GM12878 (cell line): Measurements from ENCODE around the gene KRT79. TPM values are rescaled to one million over a fixed set of nuclear protein-coding genes. Genes with fewer than 3 reads are reported as not detected.

Experiments used
- ATAC-seq: fragments of 200-7000 bp; cut with Tn5 transposase; 3 replicates; pipeline ENCODE4 v1.9.1; 2020; ENCODE audit warnings: mild to moderate bottlenecking, moderate library complexity
- BruUV-seq: library from RNA; stranded (reverse); fragments of 400-500 nt; replicated peaks from 2 replicates; lab custom pipeline; 2021; lab: Mats Ljungman, UMichigan
- CTCF ChIA-PET: fragments of 300-600 bp; sonication (Branson Sonifier 250); formaldehyde crosslinking; extraction: SDS; loops from one replicate; lab custom pipeline; 2021; ENCODE audit warnings: inconsistent platforms; lab: Yijun Ruan, JAX
- POLR2A ChIA-PET: fragments of 350-600 bp; formaldehyde crosslinking; extraction: SDS; loops from one replicate; lab custom pipeline; 2021; ENCODE audit warnings: inconsistent platforms; lab: Charles Lee
- RAD21 ChIA-PET: fragments of 300-600 bp; sonication (Branson Sonifier 250); formaldehyde crosslinking; loops from one replicate; lab custom pipeline; 2023; ENCODE audit warnings: antibody characterized with exemption; ENCODE audit not compliant: unreplicated experiment; lab: Charles Lee
- SMC1A ChIA-PET: fragments of 300-600 bp; sonication (Branson Sonifier 250); formaldehyde crosslinking; loops from one replicate; lab custom pipeline; 2023; ENCODE audit not compliant: unreplicated experiment, uncharacterized antibody; lab: Charles Lee
- DNase-seq: peaks from one replicate; pipeline ENCODE4 v3.0.0-alpha.2; 2011; ENCODE audit warnings: low read depth, low spot score
- FAIRE-seq: peaks from 3 replicates; lab custom pipeline; 2011; peaks lifted over from hg19 to GRCh38; lab: Jason Lieb, UNC
- H2AFZ ChIP-seq: 2 replicates; pipeline ENCODE4 v1.6.0; 2011; ENCODE audit warnings: low read depth, low read length, control low read depth; ENCODE audit not compliant: control insufficient read depth
- H3K27ac ChIP-seq: 2 replicates; pipeline ENCODE4 v1.5.1; 2011; ENCODE audit warnings: control low read depth; ENCODE audit not compliant: control insufficient read depth, insufficient read depth
- H3K27me3 ChIP-seq, 2 experiments: replicated peaks in 1 of 2; 2 replicates each; pipeline versions ENCODE4 v1.6.0 to v1.6.1; 2011; ENCODE audit warnings: low read length in 1 of 2; ENCODE audit not compliant: control insufficient read depth in 2 of 2, insufficient read depth in 2 of 2
- H3K36me3 ChIP-seq, 2 experiments: 2 replicates each; pipeline ENCODE4 v1.5.1; 2011; ENCODE audit warnings: low read length in 1 of 2; ENCODE audit not compliant: control insufficient read depth in 2 of 2, insufficient read depth in 2 of 2
- H3K4me1 ChIP-seq: 2 replicates; pipeline ENCODE4 v1.6.1; 2011; ENCODE audit warnings: mild to moderate bottlenecking, low read length, moderate library complexity, mixed read lengths; ENCODE audit not compliant: control insufficient read depth, insufficient read depth
- H3K4me2 ChIP-seq: 2 replicates; pipeline ENCODE4 v1.6.0; 2011; ENCODE audit warnings: control low read depth; ENCODE audit not compliant: control insufficient read depth, insufficient read depth
- H3K4me3 ChIP-seq: fragments of 200-600 bp; sonication (generic); 2 replicates; pipeline ENCODE4 v1.5.1; 2016
- H3K79me2 ChIP-seq: 2 replicates; pipeline ENCODE4 v1.6.0; 2011; ENCODE audit warnings: low read length; ENCODE audit not compliant: control insufficient read depth, insufficient read depth
- H3K9ac ChIP-seq: 2 replicates; pipeline ENCODE4 v1.8.0; 2011; ENCODE audit warnings: low read length, control low read depth, mixed read lengths; ENCODE audit not compliant: control insufficient read depth, insufficient read depth
- H3K9me3 ChIP-seq: replicated peaks from 3 replicates; pipeline ENCODE4 v1.5.1; 2011; ENCODE audit warnings: mild to moderate bottlenecking, low read length; ENCODE audit not compliant: control insufficient read depth, insufficient read depth
- H4K20me1 ChIP-seq: 2 replicates; pipeline ENCODE4 v1.6.0; 2011; ENCODE audit not compliant: control insufficient read depth, insufficient read depth
- CREM ChIP-seq: IDR thresholded peaks from 2 replicates; pipeline ENCODE4 v1.6.1; 2014; ENCODE audit warnings: antibody characterized with exemption, low read depth
- EP300 ChIP-seq, 2 experiments: fragments of 150-350 bp in 1 of 2; IDR thresholded peaks; 2 replicates each; pipeline ENCODE4 v1.6.1; 2011 to 2012; ENCODE audit warnings: low read depth in 2 of 2, low read length in 2 of 2, borderline replicate concordance in 1 of 2, improper control_type of control experiment in 1 of 2, inconsistent platforms in 1 of 2; ENCODE audit not compliant: control insufficient read depth in 1 of 2
- HCFC1 ChIP-seq: fragments of 150-350 bp; IDR thresholded peaks from 2 replicates; pipeline ENCODE4 v1.6.1; 2014; ENCODE audit warnings: low read length
- NBN ChIP-seq: fragments of 450-650 bp; IDR thresholded peaks from 2 replicates; pipeline ENCODE4 v1.6.1; 2016
- NR2F1 ChIP-seq: fragments of 450-650 bp; conservative IDR thresholded peaks from 2 replicates; pipeline ENCODE4 v1.6.1; 2017; ENCODE audit warnings: mild to moderate bottlenecking
- RBBP5 ChIP-seq: fragments of 200-600 bp; sonication (generic); conservative IDR thresholded peaks from 2 replicates; pipeline ENCODE4 v1.6.1; 2016
- RCOR1 ChIP-seq: conservative IDR thresholded peaks from 2 replicates; pipeline ENCODE4 v1.6.1; 2012; ENCODE audit warnings: low read depth, low read length, improper control_type of control experiment
- ZNF274 ChIP-seq: IDR thresholded peaks from one replicate; pipeline ENCODE4 v1.8.0; 2011; ENCODE audit not compliant: insufficient read length, insufficient read depth
- WGBS: methylation state at CpG from one replicate; pipeline ENCODE4 v1.1.6; 2016; ENCODE audit warnings: low lambda C conversion rate; ENCODE audit not compliant: insufficient replicate concordance, insufficient coverage; ENCODE audit errors: missing lambda C conversion rate; 5-methylcytosine and 5-hydroxymethylcytosine counted together
- in situ Hi-C: fragments of 300-500 bp; cut with MboI; formaldehyde crosslinking; loops from 9 replicates; pipeline ENCODE4 v1.14.3; 2018; ENCODE audit warnings: mixed read lengths
- intact Hi-C: fragments of 100-400 bp; cut with micrococcal nuclease; formaldehyde crosslinking; loops from one replicate; pipeline ENCODE4 v1.14.2; 2022; ENCODE audit not compliant: unreplicated experiment
- polyA plus RNA-seq, 11 experiments: library from polyadenylated mRNA; depleted of rRNA in 4 of 11; unstranded in 6 of 11; stranded (reverse) in 5 of 11; fragments of >200 nt; fragmentation: Nextera tagmentation in 4 of 11; fragmentation: Illumina TruSeq in 1 of 11; extraction: Ambion mirVana in 4 of 11; extraction: Trizol in 1 of 11; gene quantifications; 1 replicate in 1 of 11; 2 replicates in 10 of 11; pipeline versions ENCODE4 v1.2.1 to v1.2.3, GENCODE V29; 2011 to 2016; ENCODE audit warnings: inconsistent platforms in 2 of 11, missing spikeins in 2 of 11, low read depth in 1 of 11
- total RNA-seq, 4 experiments: library from RNA; depleted of rRNA in 3 of 4; stranded (reverse); fragments of >200 nt in 3 of 4; fragmentation: Illumina TruSeq in 1 of 4; extraction: Trizol in 1 of 4; gene quantifications; 2 replicates each; pipeline versions ENCODE4 v1.2.1 to v1.2.3, GENCODE V29; 2013 to 2021
- TF ChIP-seq, protein P1 (sequence below): fragments of 450-650 bp; IDR thresholded peaks from 2 replicates; pipeline ENCODE4 v1.6.1; 2017; ENCODE audit warnings: mild to moderate bottlenecking, moderate library complexity
- TF ChIP-seq, protein P2 (sequence below): IDR thresholded peaks from 2 replicates; pipeline ENCODE4 v1.6.1; 2011; ENCODE audit warnings: low read depth, mild to moderate bottlenecking, low read length, moderate library complexity, borderline replicate concordance; ENCODE audit errors: extremely low read depth

KRT79 gene
- total and polyA plus RNA-seq, 10 of the 15 experiments (the other 5 are each of a cell fraction or from before 2014, with no cell fraction given), result 0.03 to 0.09 (median 0.07) TPM; not detected in 7

DNA sequence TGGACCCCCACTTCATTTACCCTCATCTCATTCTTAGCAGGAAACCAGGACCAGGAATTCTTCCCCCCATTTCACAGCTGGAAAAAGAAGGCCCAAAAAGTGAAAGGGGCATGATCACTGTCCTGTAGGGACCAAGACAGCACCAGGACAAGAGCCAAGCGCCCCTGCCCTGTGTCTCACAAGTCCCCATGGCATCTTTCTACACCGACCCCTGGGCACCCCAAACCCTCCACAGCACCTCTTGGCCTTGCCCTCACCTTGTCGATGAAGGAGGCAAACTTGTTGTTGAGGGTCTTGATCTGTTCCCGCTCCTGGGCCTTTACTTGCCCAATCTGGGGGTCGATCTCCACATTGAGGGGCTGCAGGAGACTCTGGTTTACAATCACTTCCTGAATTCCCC, 57.7 kb downstream of the KRT79 start:
- no peaks in the 10 kb centered on the region for H3K36me3 ChIP-seq
- 5% methylated on average over 5 of the region's 5 CpGs for WGBS
- no peak overlapping the region for H2AFZ ChIP-seq
- no peak overlapping the region for H3K27ac ChIP-seq
- H4K20me1 ChIP-seq, result no peaks in the 10 kb centered on the region
- TF ChIP-seq NBN, result no peak
- TF ChIP-seq NR2F1, result no peak
- TF ChIP-seq, all 136 proteins: peak for 0
- H3K4me2 ChIP-seq, result no peak overlapping the region
- SMC1A ChIA-PET, result no interaction called here
- in situ Hi-C loops (no loop called here), intact Hi-C loops (no loop called here)
- no peak overlapping the region for H3K4me3 ChIP-seq
- no TSS peak for BruUV-seq
- H3K79me2 ChIP-seq, result no peaks in the 10 kb centered on the region
- CTCF ChIA-PET, result interaction anchor here (0.6 to 1.3 kb wide), 3 partner anchors 12 to 104 kb away, joined by 3 read pairs; no protein-coding TSS in a partner anchor
- FAIRE-seq (no peak), ATAC-seq (no peak), DNase-seq (no peak)
- H3K27me3 ChIP-seq, result peaks cover 1 to 3% of the 10 kb centered on the region in 2 experiments; a peak in 3 of 4 replicates
- POLR2A ChIA-PET, result no interaction called here
- H3K9me3 ChIP-seq, result no peaks in the 10 kb centered on the region
- no peak overlapping the region for H3K9ac ChIP-seq
- no peaks in the 10 kb centered on the region for H3K4me1 ChIP-seq
- RAD21 ChIA-PET, result no interaction called here

DNA sequence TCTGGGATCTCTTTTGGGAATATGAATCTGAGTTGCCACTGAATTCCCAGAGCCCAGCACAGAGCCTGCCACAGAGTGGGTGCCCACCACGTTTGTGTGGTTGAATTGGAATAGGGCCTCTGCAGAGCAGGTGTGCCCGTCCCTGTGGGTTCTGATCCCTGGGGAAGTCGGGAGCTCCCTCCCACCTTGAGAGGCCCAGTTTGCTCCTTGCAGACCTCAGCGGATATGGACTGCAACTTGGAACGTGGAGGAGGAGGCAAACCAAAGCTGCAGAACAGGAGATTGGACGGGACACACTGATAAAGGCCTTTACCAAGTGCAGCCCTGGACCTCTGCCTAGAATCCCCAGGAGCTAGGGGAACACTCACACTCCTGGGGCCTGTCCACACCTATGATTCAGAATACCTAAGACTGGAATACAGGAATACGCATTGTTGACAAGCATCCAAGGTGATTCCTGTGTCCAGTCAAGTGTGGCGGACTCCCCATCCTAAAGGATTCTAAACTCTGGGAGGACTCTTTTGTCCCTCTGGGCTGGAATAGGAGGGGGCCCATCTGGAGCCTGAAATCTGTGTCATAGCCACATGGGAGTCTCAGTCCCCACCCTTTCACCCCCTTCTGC, 59.4 kb downstream of the KRT79 start:
- no peak overlapping the region for H3K27ac ChIP-seq

More for the DNA sequence above, 59.4 kb downstream of the KRT79 start:
- DNase-seq, result no peak
- no peak overlapping the region for H2AFZ ChIP-seq
- no peaks in the 10 kb centered on the region for H3K36me3 ChIP-seq
- POLR2A ChIA-PET, result no interaction called here
- H4K20me1 ChIP-seq, result no peaks in the 10 kb centered on the region
- no peaks in the 10 kb centered on the region for H3K9me3 ChIP-seq
- H3K9ac ChIP-seq, result no peak overlapping the region
- no peaks in the 10 kb centered on the region for H3K4me1 ChIP-seq
- in situ Hi-C loops (no loop called here), intact Hi-C loops (no loop called here)
- 5% methylated on average over 8 of the region's 8 CpGs for WGBS
- SMC1A ChIA-PET, result no interaction called here
- H3K4me3 ChIP-seq, result no peak overlapping the region
- CTCF ChIA-PET, result no interaction called here
- TF ChIP-seq, protein P1, sequence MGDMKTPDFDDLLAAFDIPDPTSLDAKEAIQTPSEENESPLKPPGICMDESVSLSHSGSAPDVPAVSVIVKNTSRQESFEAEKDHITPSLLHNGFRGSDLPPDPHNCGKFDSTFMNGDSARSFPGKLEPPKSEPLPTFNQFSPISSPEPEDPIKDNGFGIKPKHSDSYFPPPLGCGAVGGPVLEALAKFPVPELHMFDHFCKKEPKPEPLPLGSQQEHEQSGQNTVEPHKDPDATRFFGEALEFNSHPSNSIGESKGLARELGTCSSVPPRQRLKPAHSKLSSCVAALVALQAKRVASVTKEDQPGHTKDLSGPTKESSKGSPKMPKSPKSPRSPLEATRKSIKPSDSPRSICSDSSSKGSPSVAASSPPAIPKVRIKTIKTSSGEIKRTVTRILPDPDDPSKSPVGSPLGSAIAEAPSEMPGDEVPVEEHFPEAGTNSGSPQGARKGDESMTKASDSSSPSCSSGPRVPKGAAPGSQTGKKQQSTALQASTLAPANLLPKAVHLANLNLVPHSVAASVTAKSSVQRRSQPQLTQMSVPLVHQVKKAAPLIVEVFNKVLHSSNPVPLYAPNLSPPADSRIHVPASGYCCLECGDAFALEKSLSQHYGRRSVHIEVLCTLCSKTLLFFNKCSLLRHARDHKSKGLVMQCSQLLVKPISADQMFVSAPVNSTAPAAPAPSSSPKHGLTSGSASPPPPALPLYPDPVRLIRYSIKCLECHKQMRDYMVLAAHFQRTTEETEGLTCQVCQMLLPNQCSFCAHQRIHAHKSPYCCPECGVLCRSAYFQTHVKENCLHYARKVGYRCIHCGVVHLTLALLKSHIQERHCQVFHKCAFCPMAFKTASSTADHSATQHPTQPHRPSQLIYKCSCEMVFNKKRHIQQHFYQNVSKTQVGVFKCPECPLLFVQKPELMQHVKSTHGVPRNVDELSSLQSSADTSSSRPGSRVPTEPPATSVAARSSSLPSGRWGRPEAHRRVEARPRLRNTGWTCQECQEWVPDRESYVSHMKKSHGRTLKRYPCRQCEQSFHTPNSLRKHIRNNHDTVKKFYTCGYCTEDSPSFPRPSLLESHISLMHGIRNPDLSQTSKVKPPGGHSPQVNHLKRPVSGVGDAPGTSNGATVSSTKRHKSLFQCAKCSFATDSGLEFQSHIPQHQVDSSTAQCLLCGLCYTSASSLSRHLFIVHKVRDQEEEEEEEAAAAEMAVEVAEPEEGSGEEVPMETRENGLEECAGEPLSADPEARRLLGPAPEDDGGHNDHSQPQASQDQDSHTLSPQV, result no peak
- TF ChIP-seq ZNF274, result no peak
- no peak for TF ChIP-seq RBBP5
- TF ChIP-seq RCOR1, result no peak
- no peak for TF ChIP-seq HCFC1
- no peak for TF ChIP-seq CREM
- TF ChIP-seq, protein P2, sequence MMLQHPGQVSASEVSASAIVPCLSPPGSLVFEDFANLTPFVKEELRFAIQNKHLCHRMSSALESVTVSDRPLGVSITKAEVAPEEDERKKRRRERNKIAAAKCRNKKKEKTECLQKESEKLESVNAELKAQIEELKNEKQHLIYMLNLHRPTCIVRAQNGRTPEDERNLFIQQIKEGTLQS, result no peak
- TF ChIP-seq EP300 (IDR thresholded peaks at IDR 0.05; ENCODE audit: borderline replicate concordance in 1 of 2, control insufficient read depth in 1 of 2, low read depth in 2 of 2, low read length in 2 of 2), result no peak
- peaks cover 0 to 3% of the 10 kb centered on the region in 2 experiments; a peak in 3 of 4 replicates for H3K27me3 ChIP-seq
- FAIRE-seq, result no peak
- no TSS peak for BruUV-seq
- RAD21 ChIA-PET, result no interaction called here
- H3K4me2 ChIP-seq, result no peak overlapping the region
- H3K79me2 ChIP-seq, result no peaks in the 10 kb centered on the region
- ATAC-seq, result no peak
